Right ventricle myocardium inferior (tissue), 1 donor: ENCODE results near the gene DDX31. TPM values are rescaled to one million over a fixed set of nuclear protein-coding genes. Genes with fewer than 3 reads are reported as not detected.

Experiments
- ATAC-seq: fragments of 200-7000 bp; cut with Tn5 transposase; one replicate; pipeline ENCODE4 v1.9.1; 2020; ENCODE audit warnings: mild to moderate bottlenecking, moderate library complexity
- DNase-seq: peaks from one replicate; pipeline ENCODE4 v3.0.0; 2021; ENCODE audit errors: missing footprints
- intact Hi-C: fragments of 100-400 bp; cut with DNase I; formaldehyde crosslinking; loops from one replicate; pipeline ENCODE4 v1.11.0; 2022
- total RNA-seq: library from RNA; stranded (reverse); fragmentation: NEBNext Ultra II Directional; extraction: Animal tissue kit (Norgen Biotek cat#: 25700); gene quantifications from one replicate; pipeline ENCODE4 v1.2.1, GENCODE V29; 2021
- donor health status: DM: no; HTN: yes; CAD: no; lungs with severe emphysema.

The DDX31 gene
- total RNA-seq, 1 donor from 2014 or later, result 4.7 TPM

GRCh38 chr9:132645306-132645705 is 24.5 kb downstream of the DDX31 start:
- no peak for ATAC-seq
- intact Hi-C loops, result no loop called here
- DNase-seq, result no peak

- no peak for ATAC-seq
Observed at GRCh38 chr9:132644251-132644650, 25.5 kb downstream of the DDX31 start.

GRCh38 chr9:132641216-132641615 is 28.6 kb downstream of the DDX31 start:
- no peak for ATAC-seq
- DNase-seq, result no peak
- intact Hi-C loops, result no loop called here

More at GRCh38 chr9:132644251-132644650, 25.5 kb downstream of the DDX31 start:
- intact Hi-C loops, result no loop called here
- DNase-seq, result no peak

- ATAC-seq (no peak), DNase-seq (no peak)
- intact Hi-C loops, result no loop called here
Observed at GRCh38 chr9:132639322-132639721, 30.5 kb downstream of the DDX31 start.

GRCh38 chr9:132638240-132638639 is 31.5 kb downstream of the DDX31 start:
- intact Hi-C loops, result no loop called here
- ATAC-seq, result no peak

GRCh38 chr9:132637801-132638200 is 32.0 kb downstream of the DDX31 start:
- ATAC-seq (no peak), DNase-seq (no peak)
- intact Hi-C loops, result no loop called here

More at GRCh38 chr9:132638240-132638639, 31.5 kb downstream of the DDX31 start:
- DNase-seq, result no peak

GRCh38 chr9:132637351-132637750 is 32.4 kb downstream of the DDX31 start:
- DNase-seq (no peak), ATAC-seq (no peak)
- intact Hi-C loops, result no loop called here

DNA sequence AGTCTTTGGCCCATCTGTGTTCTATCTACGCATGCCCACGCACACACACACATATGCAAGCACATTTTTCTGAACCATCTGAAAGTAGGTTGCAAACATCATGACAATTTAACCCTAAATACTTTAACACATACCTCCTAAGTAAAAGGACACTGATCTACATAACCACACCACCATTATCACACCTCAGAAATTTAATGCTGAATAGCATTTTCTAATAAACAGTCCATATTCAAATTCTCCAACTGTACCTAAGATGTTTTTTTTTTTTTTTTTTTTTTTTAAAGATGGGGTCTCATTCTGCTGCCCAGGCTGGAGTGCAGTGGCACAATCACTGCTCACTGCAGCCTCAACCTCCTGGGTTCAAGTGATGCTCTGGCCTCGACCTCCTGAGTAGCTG is 35.5 kb downstream of the DDX31 start:
- DNase-seq (no peak), ATAC-seq (no peak)
- intact Hi-C loops, result no loop called here

DNA sequence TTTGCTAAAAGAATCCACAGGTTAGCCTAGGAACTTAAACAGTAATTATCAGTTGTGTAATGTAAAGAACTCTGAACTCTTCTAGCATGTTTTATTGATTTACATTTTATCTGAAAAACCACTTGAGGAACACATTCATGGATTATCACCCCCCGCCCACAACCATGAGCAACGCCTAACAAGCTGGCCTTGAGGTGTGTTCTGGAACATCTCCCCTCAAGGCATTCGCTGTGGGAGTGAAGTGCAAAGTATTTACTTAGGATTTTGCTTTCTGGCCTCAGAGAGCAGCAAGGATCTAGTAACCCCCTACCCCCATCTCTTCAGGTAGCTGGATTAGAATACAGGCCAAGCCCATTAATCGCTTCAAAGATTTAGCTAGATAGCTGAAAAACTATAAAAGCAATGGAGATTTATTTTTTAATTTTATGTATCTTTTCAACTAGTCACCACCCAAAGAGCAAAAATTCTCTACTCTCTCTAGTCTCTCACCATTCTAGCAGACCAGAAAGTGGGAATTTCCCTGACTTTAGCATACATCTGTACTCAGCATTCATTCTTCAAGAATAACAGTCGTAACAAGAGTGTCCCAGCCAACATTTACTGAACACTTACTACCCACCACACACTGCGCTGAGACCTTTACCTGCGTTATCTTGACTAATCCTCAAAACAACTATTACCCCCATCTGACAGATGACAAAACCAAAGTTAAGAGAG is 37.2 kb downstream of the DDX31 start:
- intact Hi-C loops, result no loop called here
- DNase-seq, result no peak
- no peak for ATAC-seq

GRCh38 chr9:132631685-132632084 is 38.1 kb downstream of the DDX31 start:
- intact Hi-C loops, result no loop called here
- ATAC-seq (no peak), DNase-seq (no peak)

GRCh38 chr9:132631280-132631679 is 38.5 kb downstream of the DDX31 start:
- ATAC-seq (no peak), DNase-seq (no peak)
- intact Hi-C loops, result no loop called here

DNA sequence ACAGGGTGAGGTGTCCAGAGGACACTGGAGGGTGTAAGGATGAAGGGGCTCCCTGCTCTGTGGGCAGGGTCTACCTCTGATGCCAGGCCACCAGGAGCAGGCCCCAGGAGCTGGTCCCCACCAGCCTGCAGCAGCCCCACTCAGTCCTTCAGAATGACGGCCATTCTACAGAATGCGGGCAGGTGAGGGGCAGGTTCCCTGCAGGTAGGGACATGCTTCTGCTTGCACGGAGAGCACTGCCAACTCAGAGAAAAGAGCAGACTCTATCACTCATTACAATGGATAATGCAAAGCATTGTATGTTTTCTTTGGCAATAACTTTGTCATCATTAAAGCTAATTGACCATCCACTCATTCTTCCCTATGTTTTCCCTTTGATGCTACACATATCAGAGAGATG is 39.0 kb downstream of the DDX31 start:
- intact Hi-C loops, result no loop called here
- ATAC-seq (no peak), DNase-seq (no peak)

GRCh38 chr9:132630116-132630515 is 39.7 kb downstream of the DDX31 start:
- DNase-seq (no peak), ATAC-seq (no peak)
- intact Hi-C loops, result no loop called here

GRCh38 chr9:132628746-132629145 is 41.0 kb downstream of the DDX31 start:
- ATAC-seq (no peak), DNase-seq (no peak)
- intact Hi-C loops, result no loop called here

GRCh38 chr9:132627594-132627993 is 42.2 kb downstream of the DDX31 start:
- no peak for ATAC-seq
- intact Hi-C loops, result no loop called here
- DNase-seq, result no peak

GRCh38 chr9:132627106-132627505 is 42.7 kb downstream of the DDX31 start:
- no peak for ATAC-seq
- no peak for DNase-seq
- intact Hi-C loops, result no loop called here

DNA sequence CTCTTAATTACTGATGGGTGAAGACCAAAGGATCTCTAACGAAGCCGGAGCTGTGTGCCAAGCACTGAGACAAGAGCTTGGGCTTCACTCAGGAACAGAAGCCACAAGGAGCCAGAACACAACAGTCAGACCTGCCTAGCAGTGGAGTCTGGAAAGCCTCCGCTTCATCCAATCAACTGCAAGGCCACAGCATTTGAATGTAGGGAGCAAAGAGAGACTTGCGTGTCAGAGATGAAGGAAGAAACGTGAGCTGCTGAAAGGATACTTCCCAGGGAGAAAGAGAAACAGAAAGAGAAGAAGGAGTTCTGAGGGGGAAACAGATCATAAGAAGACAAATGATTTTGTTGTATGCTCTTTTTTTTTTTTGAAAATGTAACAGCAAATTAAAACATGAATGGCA is 43.5 kb downstream of the DDX31 start:
- no peak for ATAC-seq
- DNase-seq, result no peak
- intact Hi-C loops, result no loop called here

GRCh38 chr9:132622159-132622558 is 47.6 kb downstream of the DDX31 start:
- ATAC-seq (no peak), DNase-seq (no peak)
- intact Hi-C loops, result no loop called here

- DNase-seq, result no peak
- intact Hi-C loops, result no loop called here
- ATAC-seq, result no peak
Observed at GRCh38 chr9:132616725-132617124, 53.1 kb downstream of the DDX31 start.

- ATAC-seq (no peak), DNase-seq (no peak)
- intact Hi-C loops, result no loop called here
Observed at GRCh38 chr9:132615774-132616173, 54.0 kb downstream of the DDX31 start.

GRCh38 chr9:132614324-132614723 is 55.5 kb downstream of the DDX31 start:
- DNase-seq (no peak), ATAC-seq (no peak)
- intact Hi-C loops, result no loop called here
